Stimulated activated CD4-positive, alpha-beta T cell treated with anti-CD3 and anti-CD28 coated beads, Interleukin-4, amount 100 ng/mL, for 1 hour (primary cell): ENCODE data around the gene ITPK1.

Experiments used
- DNase-seq: peaks from one replicate; pipeline ENCODE4 v3.0.0-alpha.2; 2020

The ITPK1 gene

DNA sequence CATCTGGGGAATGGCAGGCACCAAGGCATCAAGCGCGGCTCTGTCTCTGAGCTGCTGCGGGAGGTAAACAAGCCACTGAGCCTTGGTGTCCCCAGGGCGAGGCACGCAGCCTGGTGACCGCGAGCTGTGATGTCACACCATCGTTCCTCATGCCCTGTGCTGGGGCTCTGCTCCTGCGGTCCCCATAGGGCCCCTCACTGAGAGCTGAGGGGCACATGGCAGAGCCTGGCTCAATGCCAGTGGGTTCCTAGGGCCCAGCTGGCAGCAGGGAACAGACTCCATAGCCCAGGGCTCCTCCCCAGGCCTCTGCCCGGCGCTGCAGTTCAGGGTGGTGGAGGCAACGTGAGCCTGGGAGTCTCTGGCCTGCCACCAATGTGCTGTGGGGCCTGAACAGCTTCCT lies 170.2 kb downstream of the ITPK1 start:
- DNase-seq = no peak

DNA sequence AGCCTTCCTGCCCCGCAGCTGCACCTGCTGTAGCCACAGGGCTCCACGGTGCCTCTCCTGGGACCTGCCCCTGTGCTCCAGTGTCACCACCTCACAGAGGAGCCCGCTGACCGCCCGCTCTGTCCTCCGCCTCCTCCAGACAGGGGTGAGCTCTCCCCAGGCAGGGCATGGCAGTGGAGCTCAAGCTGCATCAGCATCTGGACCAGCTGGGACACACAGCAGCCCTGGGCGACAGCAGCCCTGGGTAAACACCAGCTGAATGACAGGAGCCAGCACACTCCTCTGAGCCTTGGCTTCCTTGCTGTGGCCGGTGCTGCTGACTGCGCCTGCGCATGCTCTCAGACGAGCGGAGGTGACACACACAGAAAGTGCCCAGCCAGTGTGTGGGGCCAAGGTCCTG lies 170.7 kb downstream of the ITPK1 start:
- no peak for DNase-seq

DNA sequence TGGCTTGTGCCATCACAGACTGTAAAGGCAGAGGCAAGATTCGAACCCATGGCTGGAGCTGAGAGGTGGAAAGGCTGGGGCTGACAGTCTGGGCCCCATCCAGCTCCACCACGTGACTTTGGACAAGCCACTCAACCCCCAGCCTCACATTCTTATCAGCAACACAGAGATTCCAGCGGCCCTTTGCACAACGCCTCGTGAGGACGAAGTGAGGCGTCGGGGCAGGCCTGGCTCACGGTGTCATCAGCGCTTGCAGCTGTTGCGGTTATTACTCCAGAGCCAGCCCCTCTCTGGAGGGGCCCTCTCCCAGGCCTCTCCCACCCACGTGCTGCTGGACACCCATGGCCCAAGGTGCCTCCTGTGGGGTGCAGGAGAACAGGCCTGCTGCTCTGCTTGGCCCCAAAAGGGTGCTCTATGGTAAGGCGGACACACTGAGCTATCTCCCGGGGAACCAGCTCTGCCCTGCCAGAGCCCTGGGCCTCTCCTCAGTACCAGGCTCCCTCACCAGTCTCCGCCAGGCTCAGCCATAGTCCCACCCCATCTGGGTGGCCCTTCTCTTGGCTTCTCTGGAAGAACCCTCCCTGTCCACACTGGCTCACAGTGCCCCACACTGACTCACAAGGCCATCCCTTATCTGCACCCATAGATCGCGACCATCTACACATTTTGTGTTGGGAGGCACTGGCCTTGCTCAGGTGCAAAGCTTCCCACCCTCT lies 171.7 kb downstream of the ITPK1 start:
- DNase-seq = no peak

DNA sequence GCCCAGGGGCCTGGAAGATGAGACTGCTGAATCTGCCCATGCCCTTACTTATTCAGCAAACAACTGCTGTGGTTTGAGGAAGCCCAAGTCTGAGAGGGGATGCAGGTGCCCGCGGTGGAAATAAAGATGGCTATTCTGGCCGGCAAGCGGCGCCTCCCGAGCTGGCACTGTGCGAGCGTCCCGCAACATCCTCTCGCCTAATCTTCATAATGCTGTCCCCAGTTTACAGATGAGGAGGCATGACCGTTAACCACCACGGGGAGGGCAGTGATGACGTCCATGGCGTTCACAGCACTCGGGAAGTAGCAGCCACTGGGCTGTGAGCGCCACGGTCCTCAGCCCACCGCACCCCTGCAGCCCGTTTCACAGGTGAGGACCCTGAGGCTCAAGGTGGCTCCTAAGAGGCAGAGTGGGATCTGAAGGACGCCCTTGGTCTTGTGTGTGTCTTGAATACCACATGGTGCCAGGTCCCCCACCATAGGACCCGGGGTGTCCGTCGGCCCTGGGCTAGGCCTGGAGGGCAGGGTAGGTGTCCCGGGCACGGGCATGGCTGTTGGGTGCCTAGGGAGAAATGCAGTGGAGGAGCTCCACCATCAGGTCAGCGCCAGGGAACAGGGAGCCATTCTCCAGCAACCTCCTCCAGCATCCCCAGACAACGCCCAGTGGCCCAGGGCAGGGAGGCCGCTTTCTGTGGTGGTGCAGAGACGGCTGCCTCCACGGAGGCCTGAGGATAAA lies 172.6 kb downstream of the ITPK1 start:
- no peak for DNase-seq

DNA sequence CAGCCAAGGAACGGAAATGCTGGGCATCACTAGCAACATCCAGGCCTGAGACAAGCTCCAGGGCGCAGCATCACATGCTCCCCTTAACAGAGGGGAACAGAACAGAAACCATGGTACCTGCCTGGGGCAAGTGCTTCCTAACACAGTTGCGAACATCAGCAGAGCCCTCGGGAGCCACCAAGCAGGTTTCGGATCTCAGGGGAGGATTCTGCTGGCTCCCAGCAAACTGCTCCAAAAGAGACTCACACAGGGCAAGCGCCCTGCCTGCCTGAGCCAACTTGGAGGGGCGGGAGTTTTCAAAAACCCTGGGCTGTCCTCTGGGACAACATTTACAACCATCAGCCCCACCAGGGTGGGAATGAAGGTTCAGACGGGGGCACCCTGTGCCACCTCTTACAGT lies 173.1 kb downstream of the ITPK1 start:
- no peak for DNase-seq

DNA sequence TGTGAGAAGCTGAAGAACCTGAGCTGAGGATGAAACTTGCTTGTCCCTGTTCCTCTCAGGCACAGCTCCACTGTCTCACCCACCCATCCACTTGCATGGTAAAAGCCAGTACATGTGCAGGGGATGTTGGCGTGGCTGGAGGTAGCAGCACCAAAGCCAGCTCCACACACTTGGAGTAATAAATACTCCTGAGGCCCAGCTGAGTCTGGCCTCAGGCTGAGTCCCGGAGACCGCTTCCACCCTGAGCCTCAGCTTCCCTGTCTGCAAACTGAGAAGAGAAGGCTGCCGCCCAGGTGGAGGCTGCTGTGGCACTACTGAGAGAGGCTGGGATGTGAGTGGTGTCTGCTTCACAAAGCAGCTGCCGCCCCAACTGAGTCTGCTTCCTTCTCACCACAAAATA lies 173.6 kb downstream of the ITPK1 start:
- DNase-seq = no peak

DNA sequence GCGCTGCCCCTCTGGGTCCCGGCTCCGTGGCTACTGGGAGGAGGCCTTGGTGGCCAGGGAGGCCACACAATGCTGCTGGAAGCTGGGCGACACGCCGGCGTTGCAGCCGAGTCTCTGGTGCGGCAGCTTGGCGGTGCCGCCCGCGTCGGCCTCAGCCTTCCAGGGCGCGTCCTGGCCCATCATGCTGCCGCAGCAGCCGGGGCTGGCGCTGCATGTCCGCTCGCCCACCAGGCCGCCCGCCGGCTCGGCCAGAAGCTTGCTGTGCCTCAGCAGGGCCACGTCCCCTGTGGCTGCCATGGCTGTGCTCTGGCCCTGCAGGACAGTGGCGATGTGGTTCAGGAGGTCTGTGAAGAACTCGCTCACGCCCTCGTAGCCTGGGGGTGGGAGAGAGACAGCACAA lies 174.2 kb downstream of the ITPK1 start:
- no peak for DNase-seq

DNA sequence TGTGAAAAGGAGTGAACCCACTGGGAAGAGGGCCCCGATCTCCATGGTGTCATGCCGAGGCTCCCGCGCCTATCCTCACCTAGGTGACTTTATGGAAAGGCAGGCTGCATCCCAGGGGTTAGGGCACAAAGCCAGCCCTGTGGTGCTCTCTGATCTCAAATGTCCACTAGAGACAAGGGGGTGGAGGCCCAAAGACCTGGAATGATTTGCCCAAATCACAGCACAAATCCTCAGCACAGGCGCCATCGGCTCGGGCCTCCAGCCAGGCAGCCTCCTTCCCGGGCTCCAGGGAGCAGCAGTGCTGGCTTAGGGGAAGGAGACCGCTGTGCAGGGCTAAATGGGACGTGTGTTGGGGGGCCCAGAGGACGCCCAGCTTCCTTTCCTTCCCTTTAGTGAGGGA lies 175.2 kb downstream of the ITPK1 start:
- DNase-seq = no peak

DNA sequence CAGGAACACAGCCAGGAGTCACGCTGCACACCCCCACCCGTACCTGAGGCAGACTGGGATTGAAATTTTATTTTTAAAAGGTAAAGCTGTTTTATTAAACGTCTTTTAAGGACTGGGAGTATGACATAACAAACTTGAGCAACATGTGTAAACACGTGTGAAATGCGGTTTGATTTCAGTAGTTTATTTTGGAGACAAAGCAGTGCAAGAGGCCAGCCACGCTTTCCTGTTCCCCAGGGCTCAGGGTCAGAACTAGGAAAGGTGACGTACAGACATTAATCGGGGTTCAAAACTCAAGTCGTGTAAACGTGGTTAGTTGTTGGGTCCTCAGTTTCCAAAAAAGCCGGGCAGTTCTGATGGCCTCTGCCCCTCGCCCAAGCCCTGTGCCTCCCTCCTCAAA lies 176.0 kb downstream of the ITPK1 start:
- DNase-seq = no peak

DNA sequence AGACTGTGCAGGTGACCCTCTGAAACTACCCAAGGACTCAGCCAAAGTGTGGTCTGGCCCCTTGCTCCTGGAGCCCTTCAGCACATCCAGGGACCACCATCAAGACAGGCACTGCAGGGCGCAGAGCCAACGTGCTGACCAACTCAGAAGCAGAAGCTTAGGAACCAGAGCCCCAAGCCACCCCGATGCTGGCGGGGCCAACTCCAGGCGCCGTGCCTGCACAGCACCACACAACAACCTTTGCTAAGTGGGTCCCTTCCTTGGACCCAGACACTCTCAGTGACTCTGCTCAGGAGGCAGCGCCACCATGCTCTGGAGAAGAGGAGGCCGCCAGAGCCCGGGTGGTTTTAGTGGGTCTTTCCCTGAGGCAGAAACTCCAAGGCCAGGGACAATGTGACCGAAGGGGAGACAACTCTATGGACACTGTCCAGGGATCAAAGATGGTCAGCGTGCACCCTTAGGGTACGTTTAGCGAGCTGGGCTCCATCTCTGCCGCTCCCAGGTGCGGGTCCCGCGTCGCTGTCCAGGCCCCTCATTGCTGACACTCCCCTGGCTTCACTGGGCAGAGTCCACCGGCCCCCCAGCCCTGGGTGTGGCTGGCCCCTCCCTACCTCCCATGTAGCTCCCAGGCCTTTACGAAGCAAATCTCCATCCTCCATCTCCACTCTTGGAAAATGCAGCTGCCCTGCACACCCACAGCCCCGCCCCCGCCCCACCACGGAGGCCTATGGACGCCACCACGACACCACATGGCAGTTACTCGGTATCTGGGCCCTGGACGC lies 176.6 kb downstream of the ITPK1 start:
- DNase-seq = no peak

DNA sequence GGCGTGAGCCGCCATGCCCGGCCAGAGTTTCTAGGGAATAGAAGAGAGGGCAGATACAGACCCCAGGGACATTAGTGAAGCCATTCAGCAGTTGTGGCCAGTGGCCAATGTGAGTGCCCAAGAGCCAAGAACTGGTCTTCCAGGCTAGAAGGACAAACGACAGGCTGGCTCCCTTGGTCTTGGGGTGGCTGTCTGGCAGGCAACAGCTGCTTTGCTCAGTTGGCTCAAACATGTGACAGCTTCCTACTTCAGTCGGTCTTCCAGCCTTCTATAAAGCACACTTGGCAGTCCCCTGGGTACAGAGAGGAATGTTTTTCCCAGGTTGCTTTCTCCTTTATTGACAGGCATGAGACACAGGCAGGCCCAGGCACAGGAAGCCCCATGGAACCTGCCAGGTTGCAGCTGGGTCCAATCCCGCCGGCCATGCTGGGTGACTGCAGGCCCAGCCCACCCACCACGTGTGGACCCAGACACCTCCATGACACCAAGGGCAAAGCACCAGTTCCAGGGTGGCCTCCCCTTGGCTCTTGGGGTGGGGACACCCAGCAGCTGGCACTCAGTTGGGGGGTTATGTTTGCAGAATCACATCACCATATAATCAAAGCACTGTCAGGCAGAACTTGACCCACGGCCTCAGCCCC lies 177.4 kb downstream of the ITPK1 start:
- no peak for DNase-seq

DNA sequence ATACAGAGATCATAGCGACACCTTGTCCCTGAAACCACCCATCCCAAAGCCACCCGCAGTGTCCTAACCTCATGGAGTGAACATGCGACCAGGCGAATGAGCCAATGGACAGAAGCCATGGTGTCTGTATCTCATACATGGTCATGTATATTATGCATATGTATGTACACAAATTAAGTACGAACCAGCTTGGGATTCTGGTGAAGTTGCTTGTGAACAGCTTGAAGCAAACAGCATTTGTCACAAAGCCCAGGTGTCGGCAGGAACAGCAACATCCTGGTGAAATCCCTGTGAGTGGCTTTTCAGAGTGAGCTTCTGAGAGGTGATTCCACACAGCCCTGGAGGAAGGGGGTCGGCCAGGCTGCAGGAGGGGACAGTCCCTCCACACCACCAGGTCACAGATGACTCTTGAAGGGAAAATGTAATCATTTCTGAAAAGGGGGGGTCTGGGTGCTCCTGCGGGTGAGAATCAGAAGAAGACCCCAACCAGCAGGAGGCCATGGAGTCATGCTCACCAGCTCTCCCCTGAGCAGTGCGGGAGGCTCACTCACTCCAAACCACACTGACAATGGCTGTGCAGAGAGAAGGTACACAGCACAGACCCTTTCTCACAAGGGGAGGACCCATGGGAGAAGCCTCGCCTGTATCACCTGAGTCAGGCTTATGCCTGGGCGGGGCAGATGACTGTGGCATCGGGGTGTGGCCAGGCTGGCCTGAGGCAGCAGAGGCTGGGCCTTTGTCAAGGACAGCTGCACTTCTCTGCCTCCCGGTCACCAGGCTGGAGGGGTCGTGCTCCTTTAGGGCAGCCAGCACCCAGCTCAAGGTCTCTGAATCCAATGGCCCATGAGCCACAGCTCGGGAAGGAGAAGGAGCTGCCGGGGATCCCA lies 178.4 kb downstream of the ITPK1 start:
- no peak for DNase-seq

DNA sequence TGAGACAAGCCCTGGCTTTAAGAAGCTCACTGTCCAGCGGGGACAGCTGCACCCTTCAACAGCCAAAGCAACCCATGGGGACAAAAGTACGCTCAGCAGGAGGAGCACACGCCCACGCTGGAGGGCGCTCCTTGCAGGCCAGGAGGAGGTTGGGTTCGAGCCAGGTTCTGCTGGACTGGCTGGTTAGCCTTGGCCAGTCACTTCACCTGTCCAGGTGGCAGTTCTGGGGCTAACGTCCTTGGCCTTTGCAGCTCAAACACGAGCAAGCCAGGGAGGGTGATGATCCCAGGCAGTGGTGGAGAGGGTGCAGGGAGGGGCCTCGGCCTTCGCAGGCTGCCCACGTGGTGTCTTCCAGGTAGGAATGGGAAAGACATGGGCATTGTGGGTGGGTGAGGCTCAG lies 179.6 kb downstream of the ITPK1 start:
- DNase-seq = no peak

DNA sequence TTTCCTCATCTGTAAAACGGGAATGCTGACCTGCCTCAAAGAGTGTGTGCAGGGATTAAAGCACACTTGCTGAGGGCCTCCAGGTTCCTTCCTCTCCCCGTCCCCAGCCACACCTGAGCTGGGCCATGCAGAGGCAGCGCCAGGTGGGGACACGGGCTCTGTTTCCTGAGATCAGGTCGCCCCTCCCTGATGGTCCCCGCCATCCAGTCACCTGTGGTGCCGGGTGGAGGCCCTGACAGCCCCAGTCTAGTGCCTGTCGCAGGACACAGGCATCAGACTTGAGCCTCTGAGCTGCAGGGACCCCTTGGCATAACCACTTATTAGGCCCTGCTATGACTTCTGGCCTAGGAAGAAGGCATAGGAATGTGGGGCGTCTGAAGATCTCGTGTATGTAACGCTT lies 180.3 kb downstream of the ITPK1 start:
- DNase-seq = no peak

DNA sequence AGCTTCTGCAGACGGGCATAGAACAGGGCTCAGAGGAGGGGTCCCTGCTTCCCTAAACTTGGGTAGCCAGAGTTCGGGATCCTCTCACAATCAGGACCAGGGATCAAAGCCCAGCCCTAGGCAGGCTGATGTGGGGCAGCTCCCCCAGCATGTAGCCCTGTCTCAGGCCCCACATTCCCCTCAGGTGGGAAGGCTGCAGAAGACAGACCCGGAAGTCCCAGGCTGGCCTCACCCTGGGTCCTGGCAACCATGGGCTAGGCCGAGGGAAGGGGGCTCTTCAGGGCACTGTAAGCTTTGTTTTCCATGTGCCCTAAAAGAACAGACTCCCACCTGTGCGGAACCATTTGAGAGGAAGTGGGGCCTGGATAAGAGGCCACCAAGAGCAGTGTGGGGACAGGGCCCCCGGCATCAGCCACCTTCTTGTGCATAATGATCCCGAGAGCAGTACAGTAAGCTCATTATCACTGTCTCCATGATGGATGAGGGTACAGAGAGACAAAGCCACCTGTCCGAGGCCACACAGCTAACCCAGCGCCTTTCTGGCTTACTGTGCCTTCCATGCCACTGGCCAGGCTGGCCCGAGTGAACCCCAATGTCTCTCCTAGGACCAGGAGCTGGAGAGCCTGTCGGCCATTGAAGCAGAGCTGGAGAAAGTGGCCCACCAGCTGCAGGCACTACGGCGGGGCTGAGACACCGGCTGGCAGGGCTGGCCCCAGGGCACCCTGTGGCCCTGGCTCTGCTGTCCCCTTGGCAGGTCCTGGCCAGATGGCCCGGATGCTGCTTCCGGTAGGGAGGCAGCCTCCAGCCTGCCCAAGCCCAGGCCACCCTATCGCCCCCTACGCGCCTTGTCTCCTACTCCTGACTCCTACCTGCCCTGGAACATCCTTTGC lies 181.3 kb downstream of the ITPK1 start:
- no peak for DNase-seq

DNA sequence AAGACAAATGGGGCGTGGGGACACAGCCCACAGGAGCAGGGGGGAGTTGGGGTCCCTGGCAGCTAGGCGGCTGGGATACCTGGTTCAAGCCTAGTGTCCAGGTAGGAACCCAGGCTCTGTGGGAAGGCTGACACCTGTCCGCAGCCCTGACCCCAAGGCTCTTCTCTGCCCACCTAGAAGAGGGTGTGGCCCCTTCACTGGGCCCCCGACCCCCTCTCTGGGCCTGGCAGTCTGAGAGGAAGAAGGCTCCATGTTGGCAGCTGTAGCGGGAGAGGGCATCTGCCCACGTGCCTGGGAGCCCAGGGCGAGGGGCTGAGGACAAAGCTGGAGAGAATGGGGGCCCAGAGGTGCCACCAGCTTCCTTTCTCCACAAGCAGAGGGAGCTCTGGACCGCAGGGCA lies 182.2 kb downstream of the ITPK1 start:
- no peak for DNase-seq

DNA sequence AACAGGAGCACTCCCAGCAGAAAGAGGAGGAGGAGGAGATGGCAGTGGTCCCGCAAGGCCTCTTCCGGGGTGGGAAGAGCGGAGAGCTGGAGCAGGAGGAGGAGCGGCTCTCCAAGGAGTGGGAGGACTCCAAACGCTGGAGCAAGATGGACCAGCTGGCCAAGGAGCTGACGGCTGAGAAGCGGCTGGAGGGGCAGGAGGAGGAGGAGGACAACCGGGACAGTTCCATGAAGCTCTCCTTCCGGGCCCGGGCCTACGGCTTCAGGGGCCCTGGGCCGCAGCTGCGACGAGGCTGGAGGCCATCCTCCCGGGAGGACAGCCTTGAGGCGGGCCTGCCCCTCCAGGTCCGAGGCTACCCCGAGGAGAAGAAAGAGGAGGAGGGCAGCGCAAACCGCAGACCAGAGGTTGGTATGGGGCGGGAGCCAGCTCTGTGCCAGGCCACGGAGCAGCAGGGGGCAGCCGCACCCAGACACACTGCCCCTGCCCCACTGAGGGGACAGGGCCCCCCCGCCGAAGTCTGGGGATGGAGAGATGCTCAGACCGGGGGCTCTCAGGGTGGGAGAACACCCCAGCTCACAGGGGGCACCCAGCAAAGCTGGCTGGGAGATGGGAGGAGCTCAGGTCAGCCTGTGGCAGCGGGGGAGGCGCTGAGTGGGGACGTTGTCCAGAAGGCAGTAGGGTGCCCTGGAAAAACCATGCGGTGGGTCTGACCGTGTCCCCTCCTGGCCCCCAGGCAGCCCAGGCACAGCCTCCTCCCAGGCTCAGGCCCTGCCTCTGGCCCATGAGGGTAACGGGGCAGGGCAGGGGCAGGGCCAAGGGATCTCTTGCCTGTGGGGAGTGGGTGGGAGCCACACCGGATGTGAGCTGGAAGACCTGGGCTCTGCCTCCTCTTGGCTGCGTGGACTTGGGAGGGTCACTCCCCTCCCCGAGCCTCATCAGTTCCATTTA lies 183.0 kb downstream of the ITPK1 start:
- no peak for DNase-seq

DNA sequence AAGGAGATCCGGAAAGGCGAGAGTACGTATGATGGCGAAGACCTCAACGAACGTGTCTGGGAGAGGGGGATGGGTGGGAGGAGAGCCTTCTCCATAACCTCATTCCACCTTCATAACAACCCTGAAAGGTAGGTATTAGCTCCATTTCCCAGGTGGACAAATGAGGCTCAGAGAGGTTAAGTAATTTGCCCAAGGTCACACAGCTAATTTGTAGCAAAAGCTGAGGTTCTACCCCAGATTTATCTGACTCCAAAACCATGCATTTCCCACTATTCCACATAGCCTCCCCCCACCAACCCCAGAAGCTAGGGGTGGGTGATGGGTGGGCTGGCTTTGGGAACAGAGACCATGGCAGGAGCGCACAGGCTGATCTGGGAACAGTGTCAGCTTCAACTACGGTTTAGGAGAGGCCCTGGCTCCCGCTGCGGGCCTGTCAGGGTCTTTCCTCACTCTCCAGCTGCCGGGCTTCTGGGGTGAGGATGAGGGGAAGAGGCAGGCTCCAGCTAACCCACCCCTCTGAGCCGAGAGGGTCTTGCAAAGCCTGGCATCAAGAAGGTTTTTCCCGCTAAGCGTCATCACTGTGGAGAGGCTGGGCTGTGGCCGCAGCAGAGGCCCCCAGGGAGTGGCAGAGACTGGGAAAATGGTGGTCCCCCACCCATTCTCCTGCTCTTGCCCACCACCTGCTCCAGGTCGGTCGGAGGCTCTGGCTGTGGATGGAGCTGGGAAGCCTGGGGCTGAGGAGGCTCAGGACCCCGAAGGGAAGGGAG lies 183.9 kb downstream of the ITPK1 start:
- no peak for DNase-seq
